ENCODE measurements around the gene SSTR4.

The SSTR4 gene

DNA sequence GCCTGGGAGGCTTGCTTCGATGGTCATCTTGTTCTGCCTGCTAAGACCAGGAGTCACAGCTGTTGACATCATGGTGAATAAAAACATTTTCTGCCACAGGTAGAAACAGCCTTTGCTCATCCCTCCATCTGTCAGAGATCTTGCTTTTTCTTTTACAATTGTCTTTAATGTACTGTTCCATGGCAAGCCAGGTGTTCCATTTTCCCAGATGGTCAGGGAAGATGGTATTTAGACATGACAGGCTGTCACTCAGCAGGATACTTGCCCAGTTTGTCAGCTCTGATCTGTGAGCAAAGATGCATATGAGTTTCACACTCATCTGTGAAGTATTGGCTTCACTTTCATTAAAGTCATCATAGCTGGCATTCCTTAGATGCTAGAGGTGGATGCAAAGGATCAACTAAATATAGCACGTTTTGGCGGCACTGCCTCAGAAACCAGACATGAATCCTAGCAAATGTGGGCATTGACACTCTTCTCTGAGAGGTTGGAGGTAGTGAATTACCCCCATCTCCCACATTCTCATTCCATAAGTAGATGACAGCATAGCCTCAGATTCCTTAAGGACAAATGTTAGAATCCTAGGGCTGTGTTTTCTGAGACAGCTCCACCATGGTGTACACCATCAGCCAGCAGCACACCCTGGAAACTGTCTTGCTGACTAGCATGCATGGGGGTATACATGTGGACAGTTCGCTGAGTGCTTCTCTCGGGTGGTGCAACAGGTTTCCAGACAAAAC is 4.2 kb downstream of the SSTR4 start:
- H3K4me3 ChIP-seq (ENCODE audit: insufficient read depth, low read depth, low read length), result no peak overlapping the region
- 85 to 94% methylated on average over 5 of the region's 5 CpGs for WGBS, 2 experiments
- H3K27me3 ChIP-seq (ENCODE audit: control insufficient read depth, insufficient read depth, low read length, poor library complexity, severe bottlenecking), result peaks cover 51% of the 10 kb centered on the region
- no peak overlapping the region for H3K27ac ChIP-seq (ENCODE audit: insufficient read depth, low read depth, low read length, poor library complexity, severe bottlenecking)
- no peaks in the 10 kb centered on the region for H3K36me3 ChIP-seq (ENCODE audit: control insufficient read depth, insufficient read depth, low read length)
- H3K9me3 ChIP-seq (ENCODE audit: control insufficient read depth, low read length), result no peaks in the 10 kb centered on the region
- no peaks in the 10 kb centered on the region for H3K4me1 ChIP-seq (ENCODE audit: control insufficient read depth, insufficient read depth, low read length)

DNA sequence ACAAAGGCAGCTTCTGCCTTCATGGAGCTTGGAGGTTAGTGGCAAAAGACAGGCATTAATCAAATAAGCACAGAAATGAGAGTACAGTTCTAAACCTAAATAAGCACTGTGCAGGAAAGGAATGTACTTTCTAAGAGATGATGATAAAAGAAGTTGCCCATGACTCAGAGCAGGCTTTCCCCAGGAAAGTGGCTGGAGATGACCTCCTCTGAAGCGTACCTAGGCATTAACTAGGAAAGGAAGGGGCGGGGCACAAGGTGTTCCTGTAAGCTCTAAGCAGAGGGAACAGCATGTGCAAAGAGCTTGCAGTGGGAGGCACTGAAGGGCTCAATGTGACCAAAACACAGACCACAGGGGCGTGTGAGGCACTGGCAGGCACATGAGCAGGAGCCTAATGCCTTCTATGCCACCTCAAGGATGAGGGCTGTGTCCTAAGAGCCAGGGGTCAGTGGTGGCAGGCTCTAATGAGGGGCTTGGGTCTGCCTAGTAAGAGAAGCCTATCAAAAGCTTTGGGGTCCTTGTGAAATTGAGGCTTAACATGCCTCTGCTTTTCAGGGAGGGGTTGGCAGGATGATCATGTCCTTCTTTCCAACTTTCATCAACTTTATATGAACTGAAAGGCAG is 4.9 kb downstream of the SSTR4 start:
- no peaks in the 10 kb centered on the region for H3K9me3 ChIP-seq (ENCODE audit: control insufficient read depth, low read length)
- no peak overlapping the region for H3K4me3 ChIP-seq (ENCODE audit: insufficient read depth, low read depth, low read length)
- peaks cover 51% of the 10 kb centered on the region for H3K27me3 ChIP-seq (ENCODE audit: control insufficient read depth, insufficient read depth, low read length, poor library complexity, severe bottlenecking)
- H3K27ac ChIP-seq (ENCODE audit: insufficient read depth, low read depth, low read length, poor library complexity, severe bottlenecking), result no peak overlapping the region
- H3K4me1 ChIP-seq (ENCODE audit: control insufficient read depth, insufficient read depth, low read length), result no peaks in the 10 kb centered on the region
- 87 to 91% methylated on average over 3 of the region's 3 CpGs for WGBS, 2 experiments
- no peaks in the 10 kb centered on the region for H3K36me3 ChIP-seq (ENCODE audit: control insufficient read depth, insufficient read depth, low read length)

DNA sequence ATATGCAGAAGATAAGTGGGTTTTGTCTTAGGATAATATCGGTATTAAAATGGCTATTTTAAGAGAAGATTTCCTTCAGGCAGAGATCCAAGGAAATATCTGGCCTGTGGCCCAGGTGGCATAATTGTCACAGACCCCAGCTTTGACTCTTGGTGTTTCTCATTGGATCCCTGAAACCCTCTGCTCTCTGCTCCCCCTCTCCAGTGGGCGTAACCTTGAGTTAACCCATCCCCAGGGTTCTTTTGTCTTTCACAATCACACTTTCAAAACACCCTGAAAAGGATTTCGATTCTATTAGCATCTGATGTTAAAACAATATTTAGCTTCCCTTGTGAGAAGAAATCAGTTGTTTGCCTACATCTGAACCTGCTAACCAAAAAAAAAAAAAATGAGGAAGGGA is 7.2 kb downstream of the SSTR4 start:
- no peaks in the 10 kb centered on the region for H3K36me3 ChIP-seq (ENCODE audit: control insufficient read depth, insufficient read depth, low read length)
- H3K4me1 ChIP-seq (ENCODE audit: control insufficient read depth, insufficient read depth, low read length), result no peaks in the 10 kb centered on the region
- H3K27ac ChIP-seq (ENCODE audit: insufficient read depth, low read depth, low read length, poor library complexity, severe bottlenecking), result no peak overlapping the region
- no peak overlapping the region for H3K4me3 ChIP-seq (ENCODE audit: insufficient read depth, low read depth, low read length)
- H3K27me3 ChIP-seq (ENCODE audit: control insufficient read depth, insufficient read depth, low read length, poor library complexity, severe bottlenecking), result peaks cover 46% of the 10 kb centered on the region
- 41 to 45% methylated on average over 2 to 3 of the region's 3 CpGs for WGBS, 2 experiments
- H3K9me3 ChIP-seq (ENCODE audit: control insufficient read depth, low read length), result no peaks in the 10 kb centered on the region

DNA sequence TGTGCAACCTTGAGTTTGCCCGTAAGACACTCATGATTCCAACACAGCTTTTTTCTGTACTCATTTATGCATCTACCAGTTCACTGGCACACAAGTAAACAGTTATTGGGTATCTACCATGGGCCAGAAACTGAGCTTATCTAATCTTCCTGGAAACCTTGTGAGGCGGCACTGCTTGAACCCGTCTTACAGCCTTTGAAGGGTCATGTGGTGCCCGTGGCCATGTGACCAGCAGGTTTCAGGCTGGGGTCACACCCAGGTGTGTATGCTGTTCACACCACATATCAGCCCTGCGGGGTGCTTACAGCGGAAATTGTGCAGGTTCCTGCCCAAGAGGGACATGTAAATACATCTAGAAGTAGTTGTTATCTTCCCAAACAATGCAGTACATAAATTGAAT is 8.3 kb downstream of the SSTR4 start:
- no peaks in the 10 kb centered on the region for H3K36me3 ChIP-seq (ENCODE audit: control insufficient read depth, insufficient read depth, low read length)
- 89 to 93% methylated on average over 6 of the region's 6 CpGs for WGBS, 2 experiments
- peaks cover 46% of the 10 kb centered on the region for H3K27me3 ChIP-seq (ENCODE audit: control insufficient read depth, insufficient read depth, low read length, poor library complexity, severe bottlenecking)
- H3K4me3 ChIP-seq (ENCODE audit: insufficient read depth, low read depth, low read length), result no peak overlapping the region
- no peaks in the 10 kb centered on the region for H3K4me1 ChIP-seq (ENCODE audit: control insufficient read depth, insufficient read depth, low read length)
- no peak overlapping the region for H3K27ac ChIP-seq (ENCODE audit: insufficient read depth, low read depth, low read length, poor library complexity, severe bottlenecking)
- H3K9me3 ChIP-seq (ENCODE audit: control insufficient read depth, low read length), result no peaks in the 10 kb centered on the region

DNA sequence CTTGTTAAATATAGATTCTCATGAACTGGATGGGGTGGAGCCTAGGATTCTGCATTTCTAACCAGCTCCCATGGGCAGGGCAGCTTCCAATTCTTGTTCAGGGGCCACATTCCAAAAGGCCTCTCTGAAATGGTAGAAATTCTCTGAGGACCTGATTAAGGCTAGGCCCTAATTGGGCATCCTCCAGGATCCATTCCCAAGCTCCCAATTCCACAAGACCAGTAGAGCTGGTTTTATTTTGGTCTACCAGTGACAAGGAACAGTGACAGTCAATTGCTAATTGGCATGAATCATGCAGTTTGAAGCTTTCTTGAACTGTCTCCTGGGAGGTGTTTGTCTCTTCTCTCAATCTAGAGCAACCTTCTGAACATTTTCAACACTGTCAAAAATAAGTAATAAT is 11.3 kb downstream of the SSTR4 start:
- no peaks in the 10 kb centered on the region for H3K9me3 ChIP-seq (ENCODE audit: control insufficient read depth, low read length)
- H3K4me3 ChIP-seq (ENCODE audit: insufficient read depth, low read depth, low read length), result no peak overlapping the region
- peaks cover 14% of the 10 kb centered on the region for H3K4me1 ChIP-seq (ENCODE audit: control insufficient read depth, insufficient read depth, low read length)
- H3K27me3 ChIP-seq (ENCODE audit: control insufficient read depth, insufficient read depth, low read length, poor library complexity, severe bottlenecking), result peaks cover 69% of the 10 kb centered on the region
- no peaks in the 10 kb centered on the region for H3K36me3 ChIP-seq (ENCODE audit: control insufficient read depth, insufficient read depth, low read length)
- H3K27ac ChIP-seq (ENCODE audit: insufficient read depth, low read depth, low read length, poor library complexity, severe bottlenecking), result no peak overlapping the region

DNA sequence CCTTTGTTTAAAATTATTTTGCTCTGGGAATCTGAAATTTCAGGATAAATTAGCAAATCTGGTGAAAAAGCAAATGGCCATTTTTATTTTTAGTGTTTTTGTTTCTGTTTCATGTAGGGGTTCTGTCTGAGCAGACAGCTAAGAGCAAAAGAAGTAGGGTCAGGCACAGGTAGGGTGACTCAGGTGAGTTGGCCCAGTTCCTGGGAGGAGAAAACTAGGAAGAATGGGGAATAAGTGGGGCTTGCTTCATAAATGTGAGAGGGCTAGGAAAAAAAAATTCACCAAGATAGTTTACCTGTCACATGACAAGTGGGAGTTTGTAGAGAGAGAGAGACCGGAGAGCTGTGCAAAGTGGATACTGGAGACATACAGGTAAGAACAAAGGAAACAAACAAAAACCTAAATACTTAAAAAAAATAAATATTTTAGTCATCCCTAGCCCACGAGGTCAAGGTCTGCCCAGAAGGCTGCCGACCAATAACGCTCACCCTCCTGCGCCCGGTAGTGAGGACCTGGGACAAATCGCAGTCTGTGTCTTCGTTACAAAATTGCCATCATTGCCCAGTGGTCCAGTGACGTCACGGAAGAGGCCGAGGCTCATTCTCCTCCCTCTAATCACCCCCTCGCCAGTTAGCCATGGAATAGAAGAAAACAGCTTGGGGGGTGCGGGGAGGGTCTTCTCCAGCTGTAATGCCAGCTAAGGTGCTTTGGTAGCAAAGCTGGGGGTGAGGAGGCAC is 12.1 kb downstream of the SSTR4 start:
- Histone ChIP-seq H3K9me3 (ENCODE audit: control insufficient read depth, low read length) (no peaks in the 10 kb centered on the region), H3K36me3 (ENCODE audit: control insufficient read depth, insufficient read depth, low read length) (no peaks in the 10 kb centered on the region), H3K4me1 (ENCODE audit: control insufficient read depth, insufficient read depth, low read length) (peaks cover 14% of the 10 kb centered on the region), H3K27me3 (ENCODE audit: control insufficient read depth, insufficient read depth, low read length, poor library complexity, severe bottlenecking) (peaks cover 76% of the 10 kb centered on the region), H3K4me3 (ENCODE audit: insufficient read depth, low read depth, low read length) (no peak overlapping the region), H3K27ac (ENCODE audit: insufficient read depth, low read depth, low read length, poor library complexity, severe bottlenecking) (no peak overlapping the region)
- 72 to 77% methylated on average over 12 to 13 of the region's 13 CpGs for WGBS, 2 experiments

DNA sequence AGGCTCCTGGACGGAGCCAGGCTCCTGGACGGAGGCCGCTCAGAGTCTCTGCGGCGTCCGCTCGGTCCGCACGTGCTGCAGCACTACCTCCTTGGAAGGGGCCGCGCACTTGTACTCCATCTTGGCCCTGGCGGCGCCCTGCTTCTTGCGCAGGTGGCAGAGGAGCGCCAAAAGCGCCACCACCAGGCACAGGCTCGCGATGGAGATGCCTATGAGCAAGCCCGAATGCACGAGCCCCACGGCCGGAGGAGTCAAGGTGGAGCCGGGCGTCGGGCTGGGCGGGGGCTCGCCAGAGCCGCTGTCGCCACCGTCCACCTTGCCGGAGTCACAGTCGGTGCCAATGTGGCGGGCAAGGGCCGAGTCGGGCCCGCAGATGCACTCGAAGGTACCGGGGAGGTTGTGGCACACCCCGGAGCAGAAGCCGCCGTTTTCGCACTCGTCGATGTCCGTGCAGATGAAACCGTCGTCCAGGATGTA is 12.7 kb downstream of the SSTR4 start:
- H3K9me3 ChIP-seq (ENCODE audit: control insufficient read depth, low read length), result no peaks in the 10 kb centered on the region
- H3K4me3 ChIP-seq (ENCODE audit: insufficient read depth, low read depth, low read length), result no peak overlapping the region
- no peak overlapping the region for H3K27ac ChIP-seq (ENCODE audit: insufficient read depth, low read depth, low read length, poor library complexity, severe bottlenecking)
- H3K27me3 ChIP-seq (ENCODE audit: control insufficient read depth, insufficient read depth, low read length, poor library complexity, severe bottlenecking), result peaks cover 80% of the 10 kb centered on the region
- H3K36me3 ChIP-seq (ENCODE audit: control insufficient read depth, insufficient read depth, low read length), result no peaks in the 10 kb centered on the region
- peaks cover 14% of the 10 kb centered on the region for H3K4me1 ChIP-seq (ENCODE audit: control insufficient read depth, insufficient read depth, low read length)
- 39 to 40% methylated on average over 47 of the region's 47 CpGs for WGBS, 2 experiments

DNA sequence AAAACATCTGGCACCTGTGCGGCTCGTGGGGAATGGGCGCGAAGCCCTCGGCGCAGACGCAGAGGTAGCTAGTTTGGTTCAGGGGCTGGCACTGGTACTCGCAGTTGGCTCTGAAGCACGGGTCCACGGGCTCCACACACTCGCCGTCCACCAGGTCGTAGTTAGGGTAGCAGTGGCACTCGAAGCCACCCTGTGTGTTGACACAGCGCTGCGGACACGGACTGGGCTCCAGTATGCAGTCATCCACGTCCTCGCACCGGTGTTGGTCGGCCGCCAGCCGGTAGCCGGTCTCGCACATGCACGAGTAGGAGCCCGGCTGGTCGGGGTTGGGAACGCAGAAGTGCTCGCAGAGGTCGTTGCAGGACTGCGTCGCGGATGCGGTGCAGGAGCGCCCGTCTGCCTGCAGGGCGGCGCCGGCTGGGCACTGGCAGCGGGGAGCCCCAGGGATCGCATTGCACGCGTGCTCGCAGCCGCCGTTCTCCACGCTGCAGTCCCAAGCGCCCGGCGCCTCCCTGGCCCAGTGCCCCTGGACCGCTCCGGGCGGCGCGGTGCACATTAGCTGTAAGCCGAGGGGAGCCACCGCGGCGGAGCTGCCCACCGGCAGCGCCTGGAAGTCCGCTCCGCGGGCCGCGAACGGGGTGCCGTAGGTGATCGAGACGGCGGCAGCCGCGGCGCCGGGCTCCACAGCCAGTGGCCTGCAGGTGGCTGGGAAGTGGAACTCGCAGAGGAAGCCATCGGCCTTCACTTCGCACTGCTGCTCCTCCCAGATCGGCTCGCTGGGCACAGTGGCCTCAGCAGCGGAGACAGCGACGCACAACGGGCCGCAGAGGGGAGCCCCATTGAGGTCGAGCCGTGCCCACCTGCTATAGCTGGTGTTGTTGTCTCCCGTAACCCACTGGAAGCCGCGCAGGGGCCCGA is 13.4 kb downstream of the SSTR4 start:
- Histone ChIP-seq H3K4me3 (ENCODE audit: insufficient read depth, low read depth, low read length) (peak overlapping the region; percentile 52), H3K36me3 (ENCODE audit: control insufficient read depth, insufficient read depth, low read length) (no peaks in the 10 kb centered on the region), H3K9me3 (ENCODE audit: control insufficient read depth, low read length) (no peaks in the 10 kb centered on the region), H3K27ac (ENCODE audit: insufficient read depth, low read depth, low read length, poor library complexity, severe bottlenecking) (no peak overlapping the region), H3K27me3 (ENCODE audit: control insufficient read depth, insufficient read depth, low read length, poor library complexity, severe bottlenecking) (peaks cover 80% of the 10 kb centered on the region), H3K4me1 (ENCODE audit: control insufficient read depth, insufficient read depth, low read length) (peaks cover 14% of the 10 kb centered on the region)
- 9% methylated on average over 92 of the region's 92 CpGs for WGBS, 2 experiments

DNA sequence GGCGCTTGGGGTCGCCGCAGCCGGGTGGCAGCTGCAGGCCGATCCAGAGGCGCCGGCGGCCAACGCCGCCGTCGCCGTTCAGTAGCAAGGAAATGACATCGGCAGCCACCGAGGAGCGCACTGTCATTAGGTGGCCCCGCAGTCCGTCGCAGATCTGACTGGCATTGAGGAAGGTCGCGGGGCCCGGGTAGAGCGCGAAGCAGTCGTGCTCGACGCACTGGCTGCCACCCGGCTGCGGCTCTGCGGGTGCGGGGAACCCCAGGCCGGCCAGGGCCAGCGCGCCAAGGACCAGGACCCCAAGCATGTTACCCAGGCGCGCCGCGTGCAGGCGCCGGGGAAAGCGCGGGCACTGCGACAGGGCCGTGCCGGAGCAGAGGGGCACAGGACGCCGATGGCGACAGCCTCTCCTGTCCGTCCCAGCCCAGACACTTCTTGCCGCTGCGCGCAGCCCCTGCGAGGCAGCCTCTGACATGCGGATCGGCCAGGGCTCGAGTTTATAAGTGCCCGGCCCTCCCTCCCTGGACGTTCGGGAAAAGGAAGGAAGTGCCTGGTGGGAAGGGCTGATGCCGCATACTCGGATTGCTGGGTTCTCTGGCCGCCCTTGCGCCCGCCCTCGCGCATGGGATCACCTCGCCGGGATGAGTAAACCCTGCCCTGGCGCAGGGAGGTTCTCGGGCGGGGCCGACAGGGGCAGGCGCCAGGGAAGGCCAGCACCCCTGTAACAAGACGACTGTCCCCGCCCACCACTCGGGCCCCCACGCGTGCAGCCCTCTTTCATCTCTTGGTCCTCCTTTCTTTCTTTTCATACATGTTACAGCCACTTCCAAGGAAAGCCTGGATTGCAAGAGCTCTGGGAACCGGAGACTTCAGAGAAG is 14.3 kb downstream of the SSTR4 start, which contains the start of gene THBD:
Gene THBD (minus strand): TSS at position 472 of the 875 bp plus-strand sequence. CDS start 168 bp downstream, at position 304.
- Histone ChIP-seq H3K4me1 (ENCODE audit: control insufficient read depth, insufficient read depth, low read length) (peaks cover 14% of the 10 kb centered on the region), H3K9me3 (ENCODE audit: control insufficient read depth, low read length) (no peaks in the 10 kb centered on the region), H3K27ac (ENCODE audit: insufficient read depth, low read depth, low read length, poor library complexity, severe bottlenecking) (no peak within 1 kb of the TSS), H3K27me3 (ENCODE audit: control insufficient read depth, insufficient read depth, low read length, poor library complexity, severe bottlenecking) (peaks cover 73% of the 10 kb centered on the region), H3K36me3 (ENCODE audit: control insufficient read depth, insufficient read depth, low read length) (no peaks in the 10 kb centered on the region), H3K4me3 (ENCODE audit: insufficient read depth, low read depth, low read length) (peak within 1 kb of the TSS; percentile 52)
- 1% methylated on average over 79 of the region's 79 CpGs for WGBS, 2 experiments

Measured in ectodermal cell (in vitro differentiated cells).